SIG-M5 treated with dmso at 0.1 percent for 504 hours (cell line): Measurements from ENCODE around the gene MNT.

ENCODE experiments used
- DNase-seq: peaks from one replicate; lab custom pipeline; 2025; ENCODE audit not compliant: unreplicated experiment; lab: John Stamatoyannopoulos, UW

MNT gene

DNA sequence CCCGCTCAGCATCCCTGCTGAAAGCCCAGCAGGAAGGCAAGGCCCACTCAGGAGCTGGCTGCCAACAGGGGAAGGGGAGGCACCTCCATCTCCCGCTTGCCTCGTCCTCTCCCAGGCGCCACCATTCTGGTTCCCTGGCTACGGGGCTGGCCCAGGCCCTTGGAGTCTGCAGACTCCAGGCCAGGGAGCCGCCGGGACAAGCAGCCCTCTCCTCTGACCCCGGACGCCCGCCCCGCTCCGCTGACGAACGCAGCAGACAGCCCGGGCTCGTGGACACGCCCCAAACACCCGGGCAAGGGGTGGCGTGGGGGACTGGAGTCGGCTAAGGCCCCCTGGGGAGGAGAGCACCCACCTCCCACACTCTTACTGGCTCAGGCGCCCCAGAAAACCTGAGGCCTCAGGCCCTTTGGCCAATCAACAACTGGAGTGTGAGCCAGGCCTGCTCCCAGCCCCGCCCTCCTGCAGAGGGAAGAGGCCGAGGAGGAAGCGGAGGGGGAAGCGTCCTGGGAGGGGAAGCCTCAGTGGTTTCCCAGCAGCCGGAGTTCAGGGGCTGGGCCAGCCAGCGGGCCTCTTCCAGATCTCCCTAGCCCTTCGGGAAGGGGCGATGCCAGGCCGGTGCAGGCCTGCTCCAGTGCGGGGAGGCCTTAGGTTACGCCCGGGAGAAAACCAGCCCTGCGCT is 4.2 kb downstream of the MNT start:
- DNase-seq: peak; percentile 95

DNA sequence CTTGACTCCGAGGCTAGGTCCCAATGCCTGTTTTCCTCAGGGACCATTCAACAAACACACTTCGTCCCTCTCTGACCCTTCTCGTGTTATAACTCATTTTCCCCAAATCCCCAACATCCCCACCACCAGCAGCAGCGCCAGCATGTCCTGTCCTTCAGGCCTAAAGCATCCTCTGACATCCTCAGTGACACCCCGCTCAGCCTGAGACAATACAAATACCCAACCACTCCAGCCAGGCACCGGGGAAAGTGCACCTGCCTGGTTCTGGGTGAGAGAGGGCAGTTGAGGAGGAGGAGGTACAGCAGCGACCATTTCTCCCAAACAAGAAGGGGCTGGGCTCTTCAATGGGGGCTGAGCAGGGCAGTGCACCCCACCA is 4.7 kb downstream of the MNT start:
- DNase-seq: no peak

GRCh38 chr17:2395258-2396181 is 5.3 kb downstream of the MNT start:
- DNase-seq: no peak

- DNase-seq: no peak
Observed at GRCh38 chr17:2394775-2395201, 6.1 kb downstream of the MNT start.

- DNase-seq: no peak
Observed at GRCh38 chr17:2393954-2394749, 6.7 kb downstream of the MNT start.

DNA sequence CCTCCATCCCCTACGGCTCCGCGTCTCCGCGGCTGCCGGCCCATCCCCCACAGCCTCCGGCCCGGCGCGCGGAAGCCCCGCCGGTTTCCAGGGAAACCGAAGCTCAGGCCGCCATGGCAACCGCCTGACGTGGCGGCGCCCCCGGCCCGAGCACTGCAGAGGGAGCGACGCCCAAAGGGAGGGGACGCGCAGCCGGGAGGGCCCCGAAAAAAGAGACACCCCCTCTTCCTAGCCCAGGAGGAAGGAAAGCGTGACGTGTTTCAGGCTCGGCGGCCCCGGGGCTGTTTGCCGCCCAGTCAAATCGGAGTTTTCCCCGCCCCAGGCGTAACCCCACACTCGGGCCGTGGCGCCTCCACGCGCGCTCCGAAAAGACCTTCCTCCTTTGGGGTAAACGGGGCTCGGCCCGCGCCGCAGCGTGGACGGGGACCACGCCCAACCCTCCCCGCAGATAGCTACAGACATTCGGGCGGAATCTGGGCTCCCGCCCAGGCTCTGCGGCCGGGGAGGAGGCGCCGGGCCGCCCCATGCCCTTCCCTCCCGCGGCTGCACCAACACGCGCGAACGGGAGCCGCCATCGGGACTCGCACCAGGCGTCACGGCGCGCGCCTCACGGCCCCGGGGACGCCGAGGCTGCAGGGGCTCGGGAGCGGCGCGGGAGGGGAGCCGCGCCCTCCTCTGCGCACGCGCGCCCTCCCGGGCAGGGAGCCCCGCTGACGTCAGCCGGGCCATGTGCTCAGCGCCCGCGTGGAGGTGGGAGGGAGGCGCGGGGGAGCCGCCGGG is 7.5 kb downstream of the MNT start:
- peak; percentile 78 for DNase-seq

DNA sequence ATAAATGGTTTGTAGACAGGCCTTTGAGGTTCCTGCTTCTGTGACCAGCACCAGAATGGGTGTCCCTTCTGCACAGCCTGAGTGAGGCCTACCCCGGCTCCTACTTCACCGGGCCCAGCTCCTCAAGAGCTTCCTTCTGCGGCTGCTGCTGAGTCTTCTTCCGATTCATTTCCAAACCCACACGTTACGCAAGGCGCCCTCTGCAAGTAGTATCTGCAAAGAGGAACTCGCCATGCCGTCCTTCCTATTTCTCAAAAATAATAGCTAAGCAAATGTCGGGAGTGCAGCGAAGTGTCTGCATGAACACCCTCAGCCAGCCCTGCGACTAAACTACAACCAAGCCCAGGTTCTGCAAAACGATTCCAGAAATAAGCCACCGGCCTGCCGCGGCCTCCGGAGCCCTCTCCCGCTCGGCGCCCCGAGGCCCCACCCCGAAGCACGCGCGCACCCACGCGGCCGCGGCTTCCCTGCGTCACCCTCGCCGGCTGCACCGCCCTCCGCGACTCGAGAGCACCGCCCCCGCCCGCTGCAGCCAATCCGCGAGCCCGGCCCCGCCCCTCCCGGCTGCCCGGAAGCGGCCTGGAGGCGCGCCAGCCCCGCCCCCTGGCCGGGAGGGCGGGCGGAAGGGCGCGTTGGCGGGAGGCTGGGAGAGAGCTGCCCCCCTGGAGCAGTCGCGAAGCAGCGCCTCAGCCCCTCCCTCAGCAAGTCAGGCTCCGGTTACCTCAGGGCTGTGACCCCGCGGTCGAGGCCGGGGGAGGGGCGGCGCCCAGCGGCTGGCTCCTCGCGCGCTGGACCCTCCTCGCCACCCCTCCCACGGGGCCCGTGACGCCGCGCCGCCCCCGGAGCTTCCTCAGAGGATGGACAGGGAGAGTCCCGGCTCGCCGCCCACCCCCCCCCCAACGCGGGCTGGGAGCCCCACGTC is 8.3 kb downstream of the MNT start:
- peak; percentile 95 for DNase-seq

DNA sequence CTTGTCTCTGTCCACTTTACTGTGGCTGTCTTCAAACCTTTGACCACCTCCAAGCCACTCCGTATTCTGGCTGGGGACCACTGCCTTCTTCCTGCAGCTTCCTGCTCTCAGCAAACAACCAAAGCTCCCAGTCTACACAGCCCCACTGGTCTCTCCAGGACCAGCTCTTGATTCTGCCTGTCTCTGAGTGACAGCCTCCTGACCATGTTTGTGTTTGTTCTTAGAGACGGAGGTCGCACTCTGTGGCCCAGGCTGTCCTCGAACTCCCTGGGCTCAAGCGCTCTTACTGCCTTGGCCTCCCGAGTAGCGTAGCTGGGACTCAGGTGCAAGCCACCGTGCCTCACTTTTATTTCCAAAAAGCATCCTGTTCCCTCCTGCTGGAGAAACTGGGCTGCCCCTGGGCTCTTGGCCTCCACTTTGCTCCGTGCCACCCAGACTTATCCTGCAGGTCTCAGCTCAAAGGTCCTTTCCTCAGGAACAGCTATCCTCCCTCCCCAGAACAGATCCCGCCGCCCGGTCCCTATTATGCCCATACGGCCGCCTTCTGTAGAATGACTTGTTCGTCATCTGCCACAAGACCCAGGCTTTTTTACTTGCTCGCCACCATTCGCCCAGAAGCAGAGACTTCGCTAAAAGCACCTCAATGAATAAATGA is 9.1 kb downstream of the MNT start:
- DNase-seq: no peak

DNA sequence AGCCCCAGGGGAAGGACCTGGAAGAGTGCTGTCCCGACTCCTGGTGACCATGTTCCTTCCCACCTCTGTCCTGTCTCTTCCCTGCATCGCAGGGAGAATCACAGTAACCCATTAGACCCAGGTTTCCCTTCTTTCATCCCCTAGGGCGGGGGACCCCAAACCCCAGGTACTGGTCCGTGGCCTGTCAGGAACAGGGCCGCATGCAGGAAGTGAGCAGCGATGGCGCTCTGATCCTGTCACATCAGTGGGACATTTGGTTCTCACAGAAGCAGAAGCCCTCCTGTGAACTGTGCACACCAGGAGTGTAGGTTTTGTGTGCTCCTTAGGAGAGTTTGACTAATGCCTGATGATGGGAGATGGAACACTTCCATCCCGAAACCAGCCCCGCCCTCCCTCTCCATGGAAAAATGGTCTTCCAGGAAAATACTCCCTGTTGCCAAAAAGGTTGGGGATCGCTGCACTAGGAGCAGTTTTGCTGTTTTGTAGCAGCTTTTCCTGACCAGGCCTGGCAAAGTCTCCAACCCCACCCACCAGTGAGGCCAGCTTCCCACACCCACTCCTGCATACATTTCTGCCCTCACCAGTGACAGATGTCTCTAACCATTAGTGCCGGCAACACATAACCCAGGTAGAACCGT is 10.5 kb downstream of the MNT start:
- no peak for DNase-seq

- no peak for DNase-seq
Observed at GRCh38 chr17:2388683-2389055, 12.2 kb downstream of the MNT start.

DNA sequence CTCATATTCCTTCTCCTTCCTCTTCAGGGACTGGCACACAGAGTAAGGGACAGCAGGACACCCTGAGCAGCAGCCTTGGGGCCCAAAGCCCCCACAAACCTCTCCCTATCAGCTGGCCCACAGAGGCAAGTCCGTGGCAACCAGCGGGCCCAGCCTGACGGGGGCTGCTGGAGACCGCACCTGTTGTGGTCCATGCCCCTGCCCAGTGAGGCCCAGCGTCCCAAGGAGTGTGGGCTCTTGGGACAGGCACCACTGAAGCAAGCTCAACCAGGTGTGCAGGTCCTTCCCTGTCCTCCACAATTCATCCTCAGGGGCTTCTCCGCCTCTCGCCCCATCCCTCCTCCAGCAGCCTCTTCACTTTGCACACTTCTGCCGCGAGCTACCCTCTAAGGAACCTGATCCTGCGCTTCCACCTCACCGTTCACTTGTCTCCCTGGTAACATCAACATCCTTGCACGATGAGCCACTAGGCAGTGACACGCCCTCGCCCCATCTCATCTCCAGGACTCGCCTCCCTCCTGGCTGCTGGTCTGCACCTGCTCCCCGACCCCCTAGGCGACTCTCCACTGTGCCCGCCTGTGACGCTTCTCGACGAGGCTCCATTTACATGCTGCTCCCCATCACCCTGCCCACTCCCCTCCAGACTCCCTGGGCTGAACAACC is 12.7 kb downstream of the MNT start:
- DNase-seq: no peak

DNA sequence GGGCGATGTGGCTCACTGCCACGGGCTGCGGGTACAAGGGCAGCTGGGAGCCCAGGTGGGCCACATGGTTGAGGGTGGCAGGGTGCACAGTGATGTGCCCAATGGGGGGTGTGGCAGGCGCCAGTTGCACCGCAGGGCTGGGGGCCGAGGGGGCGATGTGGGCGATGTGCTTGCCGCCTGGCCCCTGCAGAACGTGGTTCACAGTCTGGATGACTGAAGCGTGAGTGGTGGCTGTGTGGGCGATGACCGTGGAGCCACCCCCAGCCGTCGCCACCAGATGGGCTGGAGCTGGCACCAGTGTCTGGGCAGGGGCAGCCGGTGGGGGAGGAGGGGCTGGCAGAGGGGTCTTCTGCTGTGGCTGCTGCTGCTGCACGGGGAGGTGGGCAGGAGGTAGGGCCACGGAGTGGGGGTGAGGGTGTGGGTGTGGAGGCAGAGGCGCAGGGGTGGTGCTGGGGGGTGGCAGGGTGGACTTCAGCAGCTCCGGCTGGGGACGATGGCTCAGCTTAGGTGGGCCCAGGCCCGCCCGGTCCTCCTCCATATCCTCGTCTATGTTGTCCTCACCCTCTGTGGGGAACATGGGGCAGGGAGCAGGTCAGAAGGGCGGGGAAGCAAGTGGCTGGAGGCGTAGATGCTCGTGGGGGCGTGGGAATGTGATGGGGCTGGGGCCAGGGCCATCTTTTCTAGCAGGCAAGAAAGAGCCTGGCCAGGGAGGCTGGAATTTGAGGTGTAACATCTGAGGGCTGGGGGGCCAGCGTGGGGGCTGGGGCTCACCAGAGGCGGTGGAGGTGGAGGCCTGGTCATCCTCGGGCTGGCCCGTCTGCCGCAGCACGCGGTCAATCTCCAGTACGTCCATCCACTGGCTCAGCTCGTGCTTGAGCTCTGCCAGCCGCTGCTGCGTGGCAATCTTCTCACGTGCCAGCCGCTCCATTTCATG is 13.5 kb downstream of the MNT start:
- no peak for DNase-seq

GRCh38 chr17:2386400-2387085 is 14.3 kb downstream of the MNT start:
- DNase-seq: no peak

DNA sequence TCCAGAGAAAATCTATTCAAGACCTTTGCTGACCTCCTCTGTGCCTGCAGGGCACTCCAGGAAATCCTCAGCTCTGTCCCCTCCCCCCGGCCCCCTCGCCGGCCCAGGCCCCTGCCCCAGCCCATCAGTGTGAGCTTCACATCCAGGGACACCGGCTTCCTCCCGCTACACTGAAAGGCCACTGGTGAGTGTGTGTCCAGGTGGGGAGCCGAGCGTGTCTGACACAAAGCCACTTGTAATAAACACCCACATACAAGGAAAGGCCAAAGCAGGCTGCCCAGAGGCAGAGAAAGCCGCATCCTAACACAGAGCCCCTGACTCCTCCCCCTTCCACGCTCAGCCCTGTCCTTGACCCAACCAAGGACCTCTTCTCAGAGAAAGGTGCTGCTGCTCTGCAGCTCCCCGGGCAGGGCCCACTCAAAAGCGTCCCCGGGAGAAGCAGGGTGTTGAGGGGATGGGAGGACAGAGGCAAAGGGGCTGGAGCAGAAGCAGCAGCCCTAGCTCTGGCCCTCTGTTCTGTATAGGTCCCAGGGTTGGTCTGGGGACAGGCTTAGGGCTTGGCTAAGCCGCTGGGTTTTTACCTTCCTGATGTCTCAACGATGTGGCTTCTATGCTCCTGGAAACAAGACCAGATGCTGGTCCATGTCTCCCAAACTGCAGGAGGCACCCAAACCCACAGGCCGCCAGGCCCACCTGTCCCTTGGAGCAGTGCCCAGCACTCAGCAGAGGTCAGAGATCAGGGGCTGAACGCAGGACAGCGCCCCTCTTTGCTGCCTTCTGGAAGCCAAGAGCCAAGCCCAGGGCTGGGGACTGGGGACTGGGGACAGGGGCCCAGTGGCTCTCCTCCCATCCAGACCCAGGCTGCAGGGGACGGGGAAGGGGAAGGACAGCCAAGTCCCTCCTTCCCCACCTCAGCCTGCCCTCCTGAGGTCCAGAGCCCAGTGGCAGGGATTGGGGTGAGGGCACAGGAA is 15.3 kb downstream of the MNT start:
- no peak for DNase-seq

- DNase-seq: no peak
Observed at GRCh38 chr17:2384439-2385127, 16.3 kb downstream of the MNT start.
